Measurements from ENCODE around the gene BLNK.

The BLNK gene

GRCh38 chr10:96266118-96266770 lies 5.1 kb downstream of the BLNK start:
- peak overlapping the region; percentile 100; the same call in 1 of the 2 replicates for H3K27ac ChIP-seq (ENCODE audit: low read length)
- TF ChIP-seq EZH2phosphoT487 (IDR thresholded peaks at IDR 0.05; ENCODE audit: low read depth) (no peak), CTCF (IDR thresholded peaks at IDR 0.05; ENCODE audit: low read depth, low read length) (no peak)
- H3K4me1 ChIP-seq (ENCODE audit: low read length) = peaks cover 63% of the 10 kb centered on the region
- no peak overlapping the region for H2AFZ ChIP-seq (ENCODE audit: low read depth, low read length)
- H3K9me3 ChIP-seq (ENCODE audit: insufficient read depth, low read length) = no peaks in the 10 kb centered on the region
- peak overlapping the region; percentile 98 for H3K4me3 ChIP-seq (ENCODE audit: low read length)
- H3K36me3 ChIP-seq (replicated peaks; ENCODE audit: low read depth, low read length) = peaks cover 82% of the 10 kb centered on the region
- H3K79me2 ChIP-seq (ENCODE audit: low read length) = peaks cover 100% of the 10 kb centered on the region
- H3K9ac ChIP-seq (ENCODE audit: low read length) = no peak overlapping the region
- H3K4me2 ChIP-seq (ENCODE audit: low read length) = peak overlapping the region; percentile 98
- H4K20me1 ChIP-seq (ENCODE audit: insufficient read depth, low read length) = peaks cover 88% of the 10 kb centered on the region
- no peaks in the 10 kb centered on the region for H3K27me3 ChIP-seq (ENCODE audit: low read depth, low read length)

GRCh38 chr10:96264938-96265337 lies 6.4 kb downstream of the BLNK start:
- no peak overlapping the region for H3K4me3 ChIP-seq (ENCODE audit: low read length)
- H3K9me3 ChIP-seq (ENCODE audit: insufficient read depth, low read length) = no peaks in the 10 kb centered on the region
- H4K20me1 ChIP-seq (ENCODE audit: insufficient read depth, low read length) = peaks cover 99% of the 10 kb centered on the region
- no peak overlapping the region for H3K27ac ChIP-seq (ENCODE audit: low read length)
- no peak overlapping the region for H2AFZ ChIP-seq (ENCODE audit: low read depth, low read length)
- H3K4me1 ChIP-seq (ENCODE audit: low read length) = peaks cover 76% of the 10 kb centered on the region
- peak overlapping the region; percentile 98 for H3K4me2 ChIP-seq (ENCODE audit: low read length)
- H3K27me3 ChIP-seq (ENCODE audit: low read depth, low read length) = no peaks in the 10 kb centered on the region
- H3K36me3 ChIP-seq (replicated peaks; ENCODE audit: low read depth, low read length) = peaks cover 77% of the 10 kb centered on the region
- H3K9ac ChIP-seq (ENCODE audit: low read length) = no peak overlapping the region
- peaks cover 100% of the 10 kb centered on the region for H3K79me2 ChIP-seq (ENCODE audit: low read length)
- TF ChIP-seq EZH2phosphoT487 (IDR thresholded peaks at IDR 0.05; ENCODE audit: low read depth) = no peak
- no peak for TF ChIP-seq CTCF (IDR thresholded peaks at IDR 0.05; ENCODE audit: low read depth, low read length)

GRCh38 chr10:96263669-96264068 lies 7.7 kb downstream of the BLNK start:
- TF ChIP-seq EZH2phosphoT487 (IDR thresholded peaks at IDR 0.05; ENCODE audit: low read depth) = no peak
- no peak for TF ChIP-seq CTCF (IDR thresholded peaks at IDR 0.05; ENCODE audit: low read depth, low read length)
- no peaks in the 10 kb centered on the region for H3K9me3 ChIP-seq (ENCODE audit: insufficient read depth, low read length)
- no peak overlapping the region for H2AFZ ChIP-seq (ENCODE audit: low read depth, low read length)
- peaks cover 89% of the 10 kb centered on the region for H3K4me1 ChIP-seq (ENCODE audit: low read length)
- peaks cover 75% of the 10 kb centered on the region for H3K36me3 ChIP-seq (replicated peaks; ENCODE audit: low read depth, low read length)
- H3K27ac ChIP-seq (ENCODE audit: low read length) = peak overlapping the region; percentile 28; the same call in 1 of the 2 replicates
- H3K4me3 ChIP-seq (ENCODE audit: low read length) = peak overlapping the region; percentile 35
- H3K4me2 ChIP-seq (ENCODE audit: low read length) = peak overlapping the region; percentile 49
- H3K27me3 ChIP-seq (ENCODE audit: low read depth, low read length) = no peaks in the 10 kb centered on the region
- H3K9ac ChIP-seq (ENCODE audit: low read length) = 0 out of 2 replicates have a peak overlapping the region, but pooled peaks have one; percentile 7
- H4K20me1 ChIP-seq (ENCODE audit: insufficient read depth, low read length) = peaks cover 99% of the 10 kb centered on the region
- H3K79me2 ChIP-seq (ENCODE audit: low read length) = peaks cover 100% of the 10 kb centered on the region

- peaks cover 99% of the 10 kb centered on the region for H4K20me1 ChIP-seq (ENCODE audit: insufficient read depth, low read length)
- H3K4me2 ChIP-seq (ENCODE audit: low read length) = peak overlapping the region; percentile 49
- H3K79me2 ChIP-seq (ENCODE audit: low read length) = peaks cover 100% of the 10 kb centered on the region
- H3K36me3 ChIP-seq (replicated peaks; ENCODE audit: low read depth, low read length) = peaks cover 74% of the 10 kb centered on the region
- peaks cover 94% of the 10 kb centered on the region for H3K4me1 ChIP-seq (ENCODE audit: low read length)
- H3K9ac ChIP-seq (ENCODE audit: low read length) = no peak overlapping the region
- H3K27me3 ChIP-seq (ENCODE audit: low read depth, low read length) = no peaks in the 10 kb centered on the region
- no peak overlapping the region for H2AFZ ChIP-seq (ENCODE audit: low read depth, low read length)
- no peaks in the 10 kb centered on the region for H3K9me3 ChIP-seq (ENCODE audit: insufficient read depth, low read length)
- peak overlapping the region; percentile 28; the same call in 1 of the 2 replicates for H3K27ac ChIP-seq (ENCODE audit: low read length)
- H3K4me3 ChIP-seq (ENCODE audit: low read length) = peak overlapping the region; percentile 35; the same call in 1 of the 2 replicates
- TF ChIP-seq EZH2phosphoT487 (IDR thresholded peaks at IDR 0.05; ENCODE audit: low read depth) = no peak
- no peak for TF ChIP-seq CTCF (IDR thresholded peaks at IDR 0.05; ENCODE audit: low read depth, low read length)
Observed at GRCh38 chr10:96263176-96263575, 8.2 kb downstream of the BLNK start.
